Breast epithelium (tissue), 4 donors: ENCODE data around the gene HOXC11. TPM values are rescaled to one million over a fixed set of nuclear protein-coding genes. Genes with fewer than 3 reads are reported as not detected.
A peak's percentile ranks its signal among the peaks of the same experiment; 100 is the strongest.

ENCODE experiments used
- DNase-seq, 2 donors: peaks; one replicate each; pipeline ENCODE4 v3.0.0-alpha.2; 2019; ENCODE audit warnings: low spot score in 2 of 2
- H3K27ac ChIP-seq, 2 donors: fragments of 200-600 bp; sonication (generic) in 1 of 2; one replicate each; pipeline ENCODE4 v1.5.1; 2016 to 2019; ENCODE audit warnings: mild to moderate bottlenecking in 1 of 2
- H3K27me3 ChIP-seq, 2 donors: fragments of 200-600 bp; sonication (generic) in 1 of 2; one replicate each; pipeline versions ENCODE4 v1.5.1 to v1.6.0; 2017 to 2019; ENCODE audit warnings: control low read depth in 1 of 2, mild to moderate bottlenecking in 1 of 2
- H3K36me3 ChIP-seq: fragments of 200-600 bp; one replicate; pipeline ENCODE4 v1.5.1; 2019
- H3K4me1 ChIP-seq, 2 donors: fragments of 200-600 bp; sonication (generic); one replicate each; pipeline ENCODE4 v1.5.1; 2016 to 2019; ENCODE audit warnings: control low read depth in 1 of 2
- H3K4me3 ChIP-seq, 3 donors: fragments of 200-600 bp; sonication (generic); 1 replicate in 2 of 3; 2 replicates in 1 of 3; pipeline ENCODE4 v1.5.1; 2016 to 2019; ENCODE audit warnings: mild to moderate bottlenecking in 3 of 3, moderate library complexity in 2 of 3
- H3K9me3 ChIP-seq, 2 donors: fragments of 200-600 bp; sonication (generic) in 1 of 2; one replicate each; pipeline ENCODE4 v1.5.1; 2016 to 2019; ENCODE audit warnings: control low read depth in 1 of 2
- POLR2A ChIP-seq: fragments of 450-650 bp; IDR thresholded peaks from one replicate; pipeline ENCODE4 v1.6.1; 2016; ENCODE audit warnings: antibody characterized with exemption, mild to moderate bottlenecking, moderate library complexity
- POLR2AphosphoS5 ChIP-seq, 3 donors: sonication (generic); formaldehyde crosslinking; IDR thresholded peaks; one replicate each; pipeline ENCODE4 v1.6.1; 2017; ENCODE audit warnings: antibody characterized with exemption in 3 of 3
- intact Hi-C: fragments of 100-400 bp; cut with DNase I; formaldehyde crosslinking; loops from one replicate; pipeline ENCODE4 v1.15.1; 2023; ENCODE audit warnings: low total_unique reads
- total RNA-seq, 3 donors: library from RNA; depleted of rRNA; stranded (reverse); fragments of >200 nt; gene quantifications; one replicate each; pipeline ENCODE4 v1.1.0, GENCODE V29; 2016
- TF ChIP-seq, protein P1 (sequence below), 3 donors: fragments of 450-650 bp; IDR thresholded peaks; one replicate each; pipeline ENCODE4 v1.5.1; 2016 to 2017; ENCODE audit warnings: antibody characterized with exemption in 3 of 3, mild to moderate bottlenecking in 3 of 3, moderate library complexity in 3 of 3

HOXC11 gene
- total RNA-seq, 3 donors from 2014 or later: 0.29 TPM; not detected in 2

DNA sequence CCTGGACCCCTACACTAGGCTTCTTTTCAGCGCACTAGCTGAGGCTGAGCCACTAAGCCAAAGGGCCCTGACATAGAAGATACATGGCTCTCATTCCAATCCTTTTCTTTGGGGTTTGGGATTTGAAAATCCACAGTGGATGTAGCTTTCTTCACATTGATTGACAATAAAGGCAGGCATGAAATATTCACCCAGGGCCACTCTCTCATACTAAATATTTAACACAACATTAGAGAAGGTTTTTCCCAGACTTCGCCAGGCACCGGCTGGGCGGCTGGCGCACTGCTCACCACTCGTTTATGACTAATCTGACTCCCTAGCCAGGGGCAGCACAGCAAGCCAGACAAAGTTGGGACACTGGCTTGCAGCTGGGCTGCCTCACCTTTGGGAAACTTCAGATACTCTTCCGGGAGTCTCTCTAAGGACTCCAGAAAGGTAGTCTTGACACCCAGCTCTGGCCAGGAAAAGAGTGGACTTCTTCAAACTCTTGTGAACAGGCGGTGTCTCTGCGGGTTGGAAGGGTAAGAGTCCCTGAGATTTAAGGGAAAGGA lies 699 bp upstream of the HOXC11 start:
- H3K9me3 ChIP-seq: no peaks in the 10 kb centered on the region
- peaks cover 0 to 8% of the 10 kb centered on the region in 2 donors for H3K4me1 ChIP-seq
- TF ChIP-seq POLR2AphosphoS5 (IDR thresholded peaks at IDR 0.05): no peak
- no peak for TF ChIP-seq POLR2A
- TF ChIP-seq, protein P1, sequence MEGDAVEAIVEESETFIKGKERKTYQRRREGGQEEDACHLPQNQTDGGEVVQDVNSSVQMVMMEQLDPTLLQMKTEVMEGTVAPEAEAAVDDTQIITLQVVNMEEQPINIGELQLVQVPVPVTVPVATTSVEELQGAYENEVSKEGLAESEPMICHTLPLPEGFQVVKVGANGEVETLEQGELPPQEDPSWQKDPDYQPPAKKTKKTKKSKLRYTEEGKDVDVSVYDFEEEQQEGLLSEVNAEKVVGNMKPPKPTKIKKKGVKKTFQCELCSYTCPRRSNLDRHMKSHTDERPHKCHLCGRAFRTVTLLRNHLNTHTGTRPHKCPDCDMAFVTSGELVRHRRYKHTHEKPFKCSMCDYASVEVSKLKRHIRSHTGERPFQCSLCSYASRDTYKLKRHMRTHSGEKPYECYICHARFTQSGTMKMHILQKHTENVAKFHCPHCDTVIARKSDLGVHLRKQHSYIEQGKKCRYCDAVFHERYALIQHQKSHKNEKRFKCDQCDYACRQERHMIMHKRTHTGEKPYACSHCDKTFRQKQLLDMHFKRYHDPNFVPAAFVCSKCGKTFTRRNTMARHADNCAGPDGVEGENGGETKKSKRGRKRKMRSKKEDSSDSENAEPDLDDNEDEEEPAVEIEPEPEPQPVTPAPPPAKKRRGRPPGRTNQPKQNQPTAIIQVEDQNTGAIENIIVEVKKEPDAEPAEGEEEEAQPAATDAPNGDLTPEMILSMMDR (IDR thresholded peaks at IDR 0.05): no peak
- H3K4me3 ChIP-seq: peak overlapping the region in 1 of 3 donors; percentile 46
- H3K36me3 ChIP-seq: no peaks in the 10 kb centered on the region
- intact Hi-C loops: no loop called here
- H3K27me3 ChIP-seq: peaks cover 11 to 100% of the 10 kb centered on the region in 2 donors
- DNase-seq: no peak
- no peak overlapping the region for H3K27ac ChIP-seq

DNA sequence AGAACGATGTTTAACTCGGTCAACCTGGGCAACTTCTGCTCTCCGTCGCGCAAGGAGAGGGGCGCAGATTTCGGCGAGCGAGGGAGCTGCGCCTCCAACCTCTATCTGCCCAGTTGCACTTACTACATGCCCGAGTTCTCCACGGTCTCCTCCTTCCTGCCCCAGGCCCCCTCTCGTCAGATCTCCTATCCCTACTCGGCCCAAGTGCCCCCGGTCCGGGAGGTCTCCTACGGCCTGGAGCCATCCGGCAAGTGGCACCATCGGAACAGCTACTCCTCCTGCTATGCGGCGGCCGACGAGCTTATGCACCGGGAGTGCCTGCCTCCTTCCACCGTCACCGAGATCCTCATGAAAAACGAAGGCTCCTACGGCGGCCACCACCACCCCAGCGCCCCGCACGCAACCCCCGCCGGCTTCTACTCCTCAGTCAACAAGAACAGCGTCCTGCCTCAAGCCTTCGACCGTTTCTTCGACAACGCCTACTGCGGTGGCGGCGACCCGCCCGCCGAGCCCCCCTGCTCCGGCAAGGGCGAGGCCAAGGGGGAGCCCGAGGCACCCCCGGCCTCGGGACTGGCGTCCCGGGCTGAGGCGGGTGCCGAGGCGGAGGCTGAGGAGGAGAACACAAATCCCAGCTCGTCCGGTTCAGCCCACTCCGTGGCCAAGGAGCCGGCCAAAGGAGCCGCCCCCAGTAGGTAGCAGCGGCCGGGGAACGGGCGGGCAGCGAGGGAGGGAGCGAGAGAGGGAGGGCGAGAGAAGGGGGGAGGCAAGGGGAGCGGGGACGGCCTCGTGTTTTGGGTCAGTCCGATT lies 513 bp downstream of the HOXC11 start:
- DNase-seq: no peak
- Histone ChIP-seq H3K36me3 (no peaks in the 10 kb centered on the region), H3K4me1 (peaks cover 0 to 8% of the 10 kb centered on the region in 2 donors), H3K27me3 (peaks cover 11 to 99% of the 10 kb centered on the region in 2 donors), H3K4me3 (peak overlapping the region; percentile 42 to 65 (median 46)), H3K27ac (peak overlapping the region in 1 of 2 donors; percentile 25), H3K9me3 (no peaks in the 10 kb centered on the region)
- TF ChIP-seq POLR2A (no peak), POLR2AphosphoS5 (IDR thresholded peaks at IDR 0.05) (no peak)
- TF ChIP-seq, protein P1 (IDR thresholded peaks at IDR 0.05): no peak
- intact Hi-C loops: no loop called here

DNA sequence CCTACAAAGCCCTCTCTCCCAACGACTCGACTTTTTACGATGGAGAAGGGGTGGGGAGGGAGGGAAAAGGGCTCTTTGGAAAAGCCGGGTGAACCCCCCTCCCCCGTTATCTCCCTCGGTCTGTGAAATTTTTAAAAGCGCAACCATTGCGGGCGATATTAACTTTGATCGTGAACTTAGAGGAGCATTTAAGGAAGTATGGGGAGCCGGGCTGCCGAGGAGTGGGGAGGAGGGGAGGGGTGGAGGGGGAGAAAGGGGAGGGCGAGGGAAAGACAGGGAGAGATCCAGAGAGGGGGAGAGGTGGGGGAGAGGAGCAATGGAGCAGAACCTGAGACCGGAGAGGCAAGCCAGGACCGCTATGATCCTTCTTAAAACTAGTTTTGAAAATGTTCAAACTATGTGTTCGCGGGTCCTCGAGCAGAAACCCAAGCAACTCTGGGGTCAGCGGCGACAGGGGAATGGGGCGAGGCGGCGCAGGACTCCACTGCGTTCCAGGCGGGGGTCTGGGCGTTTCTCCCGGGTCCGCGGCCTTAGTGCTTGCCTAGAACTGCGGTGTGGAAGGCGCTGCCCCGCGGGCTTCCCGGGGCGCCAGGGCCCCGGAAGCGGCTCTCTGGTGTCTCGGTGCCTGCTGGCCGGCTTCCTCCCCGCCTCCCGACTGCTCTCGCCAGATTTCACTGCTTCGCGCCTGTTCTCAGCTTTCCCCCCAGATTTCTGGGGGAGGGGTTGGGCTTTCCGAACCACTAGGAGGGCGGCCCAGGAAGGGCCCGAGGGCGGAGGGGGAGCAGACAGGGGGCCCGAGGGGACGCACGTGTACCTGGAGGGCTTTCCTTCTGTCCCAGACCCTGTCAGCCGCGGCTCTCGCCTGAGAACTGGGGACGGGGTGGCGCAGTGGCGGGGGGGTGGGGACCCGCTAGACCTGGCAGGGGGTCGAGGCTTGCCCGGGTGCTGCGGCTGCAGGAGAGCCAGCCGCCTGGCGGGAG lies 1.4 kb downstream of the HOXC11 start, which contains the start of gene HOTAIR:
Gene HOTAIR, minus strand, starts transcription at position 871 of the 980 bp plus-strand sequence.
- Histone ChIP-seq H3K9me3 (no peaks in the 10 kb centered on the region), H3K27me3 (peaks cover 11 to 97% of the 10 kb centered on the region in 2 donors), H3K4me1 (peaks cover 0 to 8% of the 10 kb centered on the region in 2 donors), H3K27ac (peak within 1 kb of the TSS in 1 of 2 donors; percentile 25), H3K36me3 (no peaks in the 10 kb centered on the region), H3K4me3 (peak within 1 kb of the TSS; percentile 42 to 65 (median 46))
- DNase-seq: no peak
- intact Hi-C loops: no loop called here
- TF ChIP-seq, protein P1 (IDR thresholded peaks at IDR 0.05): no peak
- TF ChIP-seq POLR2A (no peak), POLR2AphosphoS5 (IDR thresholded peaks at IDR 0.05) (no peak)

DNA sequence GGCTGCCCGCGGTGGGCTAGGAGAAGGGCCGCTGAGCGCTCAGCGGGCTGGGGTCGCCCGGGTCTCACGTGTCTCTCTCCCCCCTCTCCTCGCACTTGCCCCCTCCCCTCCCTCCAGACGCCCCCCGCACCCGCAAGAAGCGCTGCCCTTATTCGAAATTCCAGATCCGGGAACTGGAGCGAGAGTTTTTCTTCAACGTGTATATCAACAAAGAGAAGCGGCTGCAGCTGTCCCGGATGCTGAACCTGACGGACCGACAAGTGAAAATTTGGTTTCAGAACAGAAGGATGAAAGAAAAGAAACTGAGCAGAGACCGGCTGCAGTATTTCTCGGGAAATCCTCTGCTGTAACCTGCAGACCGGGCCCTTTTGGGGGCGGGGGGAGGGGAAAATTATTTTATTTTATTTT lies 2.1 kb downstream of the HOXC11 start:
- no peak for DNase-seq
- Histone ChIP-seq H3K27ac (peak overlapping the region in 1 of 2 donors; percentile 25), H3K9me3 (no peaks in the 10 kb centered on the region), H3K27me3 (peaks cover 11 to 95% of the 10 kb centered on the region in 2 donors), H3K36me3 (no peaks in the 10 kb centered on the region), H3K4me3 (peak overlapping the region; percentile 42 to 65 (median 46)), H3K4me1 (peaks cover 0 to 8% of the 10 kb centered on the region in 2 donors)
- TF ChIP-seq POLR2A (no peak), POLR2AphosphoS5 (IDR thresholded peaks at IDR 0.05) (no peak)
- TF ChIP-seq, protein P1 (IDR thresholded peaks at IDR 0.05): no peak
- intact Hi-C loops: no loop called here
